Fibroblast of lung (primary cell): ENCODE measurements around the gene TKT. TPM values are rescaled to one million over a fixed set of nuclear protein-coding genes. Genes with fewer than 3 reads are reported as not detected.

ENCODE experiments used
- DNase-seq, 2 donors: peaks; one replicate each; pipeline versions ENCODE4 v3.0.0 to v3.0.0-alpha.2; 2010; ENCODE audit warnings: low read depth in 2 of 2
- H2AFZ ChIP-seq: 2 replicates; pipeline ENCODE4 v1.5.1; 2012; ENCODE audit warnings: low read length, control low read depth, inconsistent platforms
- H3K27ac ChIP-seq: 2 replicates; pipeline ENCODE4 v1.5.1; 2011; ENCODE audit warnings: low read length, control low read depth; ENCODE audit not compliant: insufficient read depth
- H3K27me3 ChIP-seq: 2 replicates; pipeline ENCODE4 v1.5.1; 2011; ENCODE audit warnings: mild to moderate bottlenecking, low read length; ENCODE audit not compliant: control insufficient read depth, insufficient read depth
- H3K36me3 ChIP-seq: 2 replicates; pipeline ENCODE4 v1.5.1; 2011; ENCODE audit warnings: low read length; ENCODE audit not compliant: control insufficient read depth, insufficient read depth
- H3K4me1 ChIP-seq: 2 replicates; pipeline ENCODE4 v1.5.1; 2011; ENCODE audit warnings: low read length; ENCODE audit not compliant: control insufficient read depth, insufficient read depth; ENCODE audit errors: extremely low read depth
- H3K4me2 ChIP-seq: 2 replicates; pipeline ENCODE4 v1.5.1; 2011; ENCODE audit warnings: low read length, control low read depth; ENCODE audit not compliant: insufficient read depth; ENCODE audit errors: extremely low read depth
- H3K4me3 ChIP-seq, 4 experiments: fragments of 200-600 bp in 1 of 4; sonication (generic) in 1 of 4; replicated peaks in 1 of 4; 2 replicates each; pipeline ENCODE4 v1.5.1; 2011 to 2016; ENCODE audit warnings: low read length in 4 of 4, low read depth in 3 of 4, mild to moderate bottlenecking in 3 of 4, control low read depth in 2 of 4, inconsistent platforms in 1 of 4, mixed read lengths in 1 of 4; ENCODE audit not compliant: insufficient read depth in 1 of 4; ENCODE audit errors: control extremely low read depth in 1 of 4
- H3K79me2 ChIP-seq: 2 replicates; pipeline ENCODE4 v1.5.1; 2012; ENCODE audit warnings: mild to moderate bottlenecking, low read length, inconsistent platforms; ENCODE audit not compliant: control insufficient read depth, insufficient read depth
- H3K9ac ChIP-seq: 2 replicates; pipeline ENCODE4 v1.5.1; 2011; ENCODE audit warnings: mild to moderate bottlenecking, low read length, control low read depth; ENCODE audit not compliant: insufficient read depth
- H3K9me3 ChIP-seq: 2 replicates; pipeline ENCODE4 v1.5.1; 2012; ENCODE audit warnings: low read depth, low read length; ENCODE audit not compliant: control insufficient read depth, insufficient read depth
- H4K20me1 ChIP-seq: 2 replicates; pipeline ENCODE4 v1.5.1; 2011; ENCODE audit warnings: low read length; ENCODE audit not compliant: control insufficient read depth, insufficient read depth; ENCODE audit errors: extremely low read depth
- CTCF ChIP-seq, 2 donors: IDR thresholded peaks in 1 of 2; conservative IDR thresholded peaks in 1 of 2; 1 replicate in 1 of 2; 2 replicates in 1 of 2; pipeline ENCODE4 v1.5.1; 2011 to 2012; ENCODE audit warnings: low read length in 2 of 2, control low read depth in 1 of 2, inconsistent platforms in 1 of 2, low read depth in 1 of 2, mild to moderate bottlenecking in 1 of 2
- EZH2 ChIP-seq: IDR thresholded peaks from 2 replicates; pipeline ENCODE4 v1.5.1; 2012; ENCODE audit warnings: low read length, control low read depth, mild to moderate bottlenecking; ENCODE audit errors: missing control alignments
- polyA plus RNA-seq, 2 donors: library from polyadenylated mRNA; depleted of rRNA in 1 of 2; stranded (reverse) in 1 of 2; unstranded in 1 of 2; fragments of >200 nt; gene quantifications; 2 replicates each; pipeline ENCODE4 v1.2.1, GENCODE V29; 2011 to 2012; ENCODE audit warnings: missing spikeins in 1 of 2
- total RNA-seq: library from RNA; depleted of rRNA; stranded (reverse); fragments of >200 nt; gene quantifications from 2 replicates; pipeline ENCODE4 v1.2.1, GENCODE V29; 2014

TKT gene
- total and polyA plus RNA-seq, 2 donors (not counting 1 experiment from before 2014, with no cell fraction given) = 163 to 810 TPM

- no peaks in the 10 kb centered on the region for H4K20me1 ChIP-seq
- H2AFZ ChIP-seq = no peak overlapping the region
- H3K9me3 ChIP-seq = no peaks in the 10 kb centered on the region
Observed at GRCh38 chr3:53221345-53221744, 34.5 kb downstream of the TKT start.

DNA sequence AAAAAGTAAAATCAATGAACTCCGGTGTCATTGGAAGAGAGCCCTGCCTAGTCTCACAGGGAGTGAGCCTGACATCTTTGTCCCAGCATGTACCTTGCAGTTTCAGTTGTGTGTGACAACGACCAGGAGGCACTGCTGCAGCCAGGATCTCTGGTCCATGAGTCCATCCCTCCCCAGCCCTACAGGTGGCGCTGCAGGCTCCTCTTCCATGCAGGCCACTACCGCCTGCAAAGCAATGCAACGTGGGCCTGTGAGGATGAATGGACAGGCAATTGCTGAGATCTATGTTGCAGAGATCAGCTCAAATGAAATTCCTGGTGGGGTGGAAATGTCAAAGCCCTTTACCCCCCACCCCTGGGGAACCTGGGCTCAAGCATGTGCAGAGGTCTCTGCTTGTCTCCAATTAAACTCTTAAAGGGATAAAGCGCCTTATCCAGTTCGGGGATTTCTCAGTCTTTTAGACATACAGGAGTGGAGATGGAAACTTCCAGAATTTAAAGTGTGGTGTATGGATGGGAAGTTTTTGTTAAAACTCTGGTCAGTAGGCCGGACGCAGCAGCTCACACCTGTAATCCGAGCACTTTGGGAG is 35.8 kb downstream of the TKT start:
- Histone ChIP-seq H3K4me3 (no peak overlapping the region), H3K9ac (no peak overlapping the region), H2AFZ (no peak overlapping the region), H3K79me2 (no peaks in the 10 kb centered on the region), H3K27ac (no peak overlapping the region), H3K4me1 (no peaks in the 10 kb centered on the region), H4K20me1 (no peaks in the 10 kb centered on the region), H3K4me2 (no peak overlapping the region), H3K36me3 (peaks cover 14% of the 10 kb centered on the region), H3K27me3 (no peaks in the 10 kb centered on the region), H3K9me3 (no peaks in the 10 kb centered on the region)
- peak; percentile 60 to 76 for DNase-seq
- TF ChIP-seq EZH2 (no peak), CTCF (conservative IDR thresholded peaks at IDR 0.05 in 1 of 2, IDR thresholded peaks at IDR 0.05 in 1 of 2; ENCODE audit: low read depth in 1 of 2, low read length in 2 of 2) (peak; percentile 91 to 97)

More at GRCh38 chr3:53221345-53221744, 34.5 kb downstream of the TKT start:
- no peak overlapping the region for H3K4me3 ChIP-seq
- H3K27ac ChIP-seq = no peak overlapping the region
- H3K9ac ChIP-seq = no peak overlapping the region
- no peaks in the 10 kb centered on the region for H3K27me3 ChIP-seq
- no peaks in the 10 kb centered on the region for H3K4me1 ChIP-seq
- TF ChIP-seq CTCF (conservative IDR thresholded peaks at IDR 0.05 in 1 of 2, IDR thresholded peaks at IDR 0.05 in 1 of 2; ENCODE audit: low read depth in 1 of 2, low read length in 2 of 2) (no peak), EZH2 (no peak)
- no peak for DNase-seq
- H3K4me2 ChIP-seq = no peak overlapping the region
- H3K79me2 ChIP-seq = no peaks in the 10 kb centered on the region
- peaks cover 24% of the 10 kb centered on the region for H3K36me3 ChIP-seq

DNA sequence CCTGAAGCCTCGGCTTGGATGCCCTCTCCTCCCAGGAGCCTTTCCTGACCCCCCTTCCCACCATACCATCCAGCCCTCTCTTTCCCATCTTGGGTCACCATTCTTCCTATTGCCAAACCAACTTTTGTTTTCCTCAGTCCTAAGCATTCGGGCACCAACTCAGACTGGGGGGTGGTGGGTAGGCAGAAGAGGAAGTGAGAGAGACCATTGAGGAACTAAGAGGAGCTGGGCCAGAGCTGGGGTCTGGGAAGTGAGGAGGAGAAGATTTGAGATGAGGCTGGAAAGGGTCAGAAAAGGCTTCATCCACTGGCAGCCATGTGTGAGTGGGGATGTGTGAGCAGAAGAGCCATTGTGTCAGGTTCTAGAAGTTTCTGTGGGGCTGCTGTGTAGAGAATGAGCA is 37.7 kb downstream of the TKT start:
- TF ChIP-seq CTCF (conservative IDR thresholded peaks at IDR 0.05 in 1 of 2, IDR thresholded peaks at IDR 0.05 in 1 of 2; ENCODE audit: low read depth in 1 of 2, low read length in 2 of 2) (no peak), EZH2 (no peak)
- Histone ChIP-seq H3K36me3 (peaks cover 3% of the 10 kb centered on the region), H3K4me1 (no peaks in the 10 kb centered on the region), H3K79me2 (no peaks in the 10 kb centered on the region), H2AFZ (no peak overlapping the region), H3K4me2 (no peak overlapping the region), H3K27ac (no peak overlapping the region), H3K27me3 (no peaks in the 10 kb centered on the region), H3K4me3 (no peak overlapping the region), H3K9me3 (no peaks in the 10 kb centered on the region), H3K9ac (no peak overlapping the region), H4K20me1 (no peaks in the 10 kb centered on the region)
- no peak for DNase-seq
